Esophagus (tissue), 2 donors: ENCODE measurements around the gene GARIN5B. TPM values are rescaled to one million over a fixed set of nuclear protein-coding genes. Genes with fewer than 3 reads are reported as not detected.
A peak's percentile ranks its signal among the peaks of the same experiment; 100 is the strongest.

Experiments
- H3K27ac ChIP-seq, 2 donors: one replicate each; pipeline ENCODE4 v1.5.1; 2013; ENCODE audit warnings: low read depth in 2 of 2, mild to moderate bottlenecking in 2 of 2, inconsistent platforms in 1 of 2, low read length in 1 of 2, moderate library complexity in 1 of 2
- H3K27me3 ChIP-seq, 2 donors: one replicate each; pipeline ENCODE4 v1.6.1; 2013; ENCODE audit warnings: low read length in 2 of 2, control low read depth in 1 of 2, mild to moderate bottlenecking in 1 of 2; ENCODE audit not compliant: insufficient read depth in 2 of 2, control insufficient read depth in 1 of 2
- H3K36me3 ChIP-seq, 2 donors: one replicate each; pipeline ENCODE4 v1.6.1; 2013; ENCODE audit warnings: low read length in 1 of 2; ENCODE audit not compliant: control insufficient read depth in 2 of 2, insufficient read depth in 2 of 2
- H3K4me1 ChIP-seq, 2 donors: one replicate each; pipeline ENCODE4 v1.6.1; 2013; ENCODE audit warnings: low read length in 1 of 2; ENCODE audit not compliant: control insufficient read depth in 2 of 2, insufficient read depth in 2 of 2
- H3K4me3 ChIP-seq, 2 donors: one replicate each; pipeline ENCODE4 v1.5.1; 2013; ENCODE audit warnings: low read length in 2 of 2, mild to moderate bottlenecking in 2 of 2, low read depth in 1 of 2, moderate library complexity in 1 of 2
- H3K9me3 ChIP-seq, 2 donors: one replicate each; pipeline ENCODE4 v1.6.1; 2013; ENCODE audit warnings: mild to moderate bottlenecking in 2 of 2, low read depth in 1 of 2, low read length in 1 of 2, moderate library complexity in 1 of 2; ENCODE audit not compliant: control insufficient read depth in 2 of 2, insufficient read depth in 1 of 2
- WGBS, 2 donors: extraction: QIAGEN DNeasy Blood & Tissue Kit; methylation state at CpG; one replicate each; pipeline ENCODE4 v1.1.7; 2013; 5-methylcytosine and 5-hydroxymethylcytosine counted together
- polyA plus RNA-seq, 2 donors: library from polyadenylated mRNA; stranded (reverse); fragments of 200-250 nt; gene quantifications; one replicate each; pipeline ENCODE4 v1.2.3, GENCODE V29; 2013
- donor health status: healthy with polysubstance abuse.
- donor health status: Bipolar disorder and iron deficiency.

The GARIN5B gene
- polyA plus RNA-seq, 2 donors: not detected

DNA sequence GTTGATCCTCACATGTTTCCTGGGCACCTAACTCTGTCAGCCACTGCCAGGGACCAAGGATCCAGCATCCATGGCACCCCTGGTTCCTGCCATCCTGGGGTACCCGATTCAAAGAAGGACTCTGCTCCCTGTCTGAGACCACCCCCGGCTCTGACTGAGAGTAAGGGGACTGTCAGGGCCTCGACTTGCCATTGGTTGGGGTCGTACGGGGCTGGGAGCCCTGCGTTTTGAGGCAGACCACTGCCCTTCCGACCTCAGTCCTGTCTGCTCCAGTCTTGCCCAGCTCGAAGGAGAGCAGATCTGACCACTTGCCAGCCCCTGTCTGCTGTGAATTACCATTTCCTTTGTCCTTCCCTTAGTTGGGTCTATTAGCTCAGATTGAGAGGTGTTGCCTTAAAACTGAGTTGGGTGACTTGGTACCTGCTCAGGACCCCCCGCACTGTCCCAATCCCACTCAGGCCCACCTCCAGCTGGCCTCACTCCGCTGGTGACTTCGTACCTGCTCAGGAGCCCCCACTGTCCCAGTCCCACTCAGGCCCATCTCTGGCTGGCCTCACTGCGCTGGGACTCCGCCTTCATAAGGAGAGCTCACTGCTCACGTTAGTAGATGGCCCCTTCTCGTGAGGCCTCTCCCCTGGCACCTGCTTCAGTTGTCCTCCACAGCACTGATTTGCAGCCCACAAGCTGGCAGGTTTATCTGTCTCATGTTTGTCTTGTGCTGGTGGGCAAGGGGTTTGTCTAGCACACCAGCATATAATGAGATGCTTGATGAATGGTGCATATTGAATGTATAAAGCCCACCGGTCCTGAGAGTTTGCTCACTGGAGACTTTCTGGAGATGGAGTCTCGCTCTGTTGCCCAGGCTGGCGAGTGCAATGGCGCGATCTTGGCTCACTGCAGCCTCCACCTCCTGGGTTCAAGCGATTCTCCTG lies 26.6 kb upstream of the GARIN5B start:
- Histone ChIP-seq H3K27ac (no peak overlapping the region), H3K27me3 (no peaks in the 10 kb centered on the region), H3K4me3 (no peak overlapping the region), H3K9me3 (no peaks in the 10 kb centered on the region), H3K36me3 (peaks cover 14 to 31% of the 10 kb centered on the region in 2 donors), H3K4me1 (peaks cover 15 to 28% of the 10 kb centered on the region in 2 donors)
- 82% methylated on average over 21 of the region's 21 CpGs for WGBS, 2 donors

DNA sequence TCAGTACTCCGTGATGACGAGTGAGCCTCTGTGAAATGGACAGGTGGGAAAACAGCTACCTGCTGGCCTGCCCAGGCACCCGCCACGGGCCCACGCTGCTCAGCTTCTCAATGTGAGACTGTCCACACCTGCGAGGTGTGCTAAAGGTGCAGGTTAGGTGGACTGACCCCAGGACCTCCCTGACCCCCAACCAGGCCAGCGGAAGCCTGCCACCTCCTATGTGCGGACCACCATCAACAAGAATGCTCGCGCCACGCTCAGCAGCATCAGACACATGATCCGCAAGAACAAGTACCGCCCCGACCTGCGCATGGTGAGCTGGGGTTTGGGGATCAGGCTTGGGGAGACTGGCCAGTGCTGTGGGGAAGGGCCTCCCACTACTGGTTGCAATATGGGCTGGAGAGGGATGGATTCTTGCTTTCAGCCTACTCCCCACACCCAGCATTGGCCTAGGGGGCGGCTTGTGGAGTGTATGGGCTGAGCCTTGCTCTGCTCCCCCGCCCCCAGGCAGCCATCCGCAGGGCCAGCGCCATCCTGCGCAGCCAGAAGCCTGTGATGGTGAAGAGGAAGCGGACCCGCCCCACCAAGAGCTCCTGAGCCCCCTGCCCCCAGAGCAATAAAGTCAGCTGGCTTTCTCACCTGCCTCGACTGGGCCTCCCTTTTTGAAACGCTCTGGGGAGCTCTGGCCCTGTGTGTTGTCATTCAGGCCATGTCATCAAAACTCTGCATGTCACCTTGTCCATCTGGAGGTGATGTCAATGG lies 24.9 kb upstream of the GARIN5B start:
- Histone ChIP-seq H3K36me3 (peaks cover 14 to 31% of the 10 kb centered on the region in 2 donors), H3K4me1 (peaks cover 17 to 36% of the 10 kb centered on the region in 2 donors), H3K27me3 (no peaks in the 10 kb centered on the region), H3K9me3 (no peaks in the 10 kb centered on the region), H3K4me3 (peak overlapping the region; percentile 84 to 87), H3K27ac (peak overlapping the region in 1 of 2 donors; percentile 20)
- WGBS, 2 donors: 73 to 75% methylated on average over 24 of the region's 24 CpGs

GRCh38 chr19:55386493-55386971 lies 23.5 kb upstream of the GARIN5B start:
- Histone ChIP-seq H3K27me3 (no peaks in the 10 kb centered on the region), H3K27ac (peak overlapping the region; percentile 90 to 91), H3K36me3 (peaks cover 14 to 31% of the 10 kb centered on the region in 2 donors), H3K9me3 (no peaks in the 10 kb centered on the region), H3K4me3 (peak overlapping the region; percentile 84 to 87), H3K4me1 (peaks cover 17 to 41% of the 10 kb centered on the region in 2 donors)
- 2% methylated on average over 33 of the region's 33 CpGs for WGBS, 2 donors

GRCh38 chr19:55385724-55386492 lies 22.8 kb upstream of the GARIN5B start, which contains the start of gene RPL28:
TSS of gene RPL28 (plus strand) at chr19:55385932. CDS start at chr19:55386358, 426 bp downstream.
- Histone ChIP-seq H3K4me3 (peak within 1 kb of the TSS; percentile 84 to 87), H3K27me3 (no peaks in the 10 kb centered on the region), H3K9me3 (no peaks in the 10 kb centered on the region), H3K27ac (peak within 1 kb of the TSS; percentile 97 to 98), H3K36me3 (peaks cover 14 to 31% of the 10 kb centered on the region in 2 donors), H3K4me1 (peaks cover 17 to 41% of the 10 kb centered on the region in 2 donors)
- WGBS, 2 donors: 0% methylated on average over 63 to 68 of the region's 68 CpGs

GRCh38 chr19:55384920-55385723 lies 22.1 kb upstream of the GARIN5B start:
- no peaks in the 10 kb centered on the region for H3K27me3 ChIP-seq
- H3K4me3 ChIP-seq: peak overlapping the region; percentile 63 to 68
- H3K36me3 ChIP-seq: peaks cover 14 to 31% of the 10 kb centered on the region in 2 donors
- peak overlapping the region; percentile 97 to 98 for H3K27ac ChIP-seq
- peaks cover 17 to 41% of the 10 kb centered on the region in 2 donors for H3K4me1 ChIP-seq
- no peaks in the 10 kb centered on the region for H3K9me3 ChIP-seq
- WGBS, 2 donors: 4 to 6% methylated on average over 34 of the region's 34 CpGs

DNA sequence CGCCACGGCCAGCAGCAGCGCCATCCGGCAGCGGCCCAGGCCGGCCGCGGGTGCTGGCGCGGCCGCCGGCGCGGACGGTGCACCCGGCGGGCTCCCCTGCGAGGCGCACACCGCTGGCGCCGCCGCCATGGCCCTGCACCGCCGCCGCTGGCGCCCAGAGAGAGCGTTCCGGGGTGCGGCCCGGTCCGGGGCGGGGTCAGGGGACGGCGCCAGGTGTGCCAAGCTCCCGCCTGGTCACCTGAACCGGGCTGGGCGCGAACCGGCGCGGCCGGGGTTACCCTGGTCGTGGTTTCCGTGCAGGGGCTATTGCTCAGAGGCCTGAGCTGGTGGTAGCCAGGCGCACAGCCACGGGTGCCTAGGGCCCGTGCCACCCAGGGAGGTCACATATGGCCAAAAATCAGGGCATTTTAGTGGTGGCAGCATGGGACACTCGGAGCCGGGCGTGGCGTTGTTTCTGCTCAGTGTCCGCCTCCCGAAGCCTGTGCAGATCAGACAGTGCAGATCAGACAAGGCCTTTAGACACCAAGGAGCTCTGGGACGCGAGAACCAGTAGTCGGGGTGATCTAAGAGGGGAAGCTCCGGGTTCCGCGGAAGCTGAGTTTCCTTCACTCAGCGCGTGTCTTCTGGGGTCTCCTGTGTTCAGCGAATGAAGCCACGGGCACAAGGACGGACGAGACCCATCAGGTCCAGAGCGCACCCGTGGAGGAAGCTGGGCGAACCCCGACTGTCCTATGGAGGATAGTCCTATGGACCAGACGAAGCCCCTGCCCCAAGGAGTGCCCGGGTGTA lies 21.3 kb upstream of the GARIN5B start, which contains the start of gene TMEM238:
Gene TMEM238, minus strand, starts transcription at position 162 of the 789 bp plus-strand sequence. Its CDS starts 33 bp downstream, at position 129.
- WGBS, 2 donors: 13 to 14% methylated on average over 59 to 72 of the region's 72 CpGs
- peaks cover 13 to 24% of the 10 kb centered on the region in 2 donors for H3K36me3 ChIP-seq
- peaks cover 12 to 35% of the 10 kb centered on the region in 2 donors for H3K4me1 ChIP-seq
- H3K27me3 ChIP-seq: no peaks in the 10 kb centered on the region
- H3K9me3 ChIP-seq: no peaks in the 10 kb centered on the region
- peak within 1 kb of the TSS; percentile 97 to 98 for H3K27ac ChIP-seq
- peak within 1 kb of the TSS; percentile 63 to 68 for H3K4me3 ChIP-seq

DNA sequence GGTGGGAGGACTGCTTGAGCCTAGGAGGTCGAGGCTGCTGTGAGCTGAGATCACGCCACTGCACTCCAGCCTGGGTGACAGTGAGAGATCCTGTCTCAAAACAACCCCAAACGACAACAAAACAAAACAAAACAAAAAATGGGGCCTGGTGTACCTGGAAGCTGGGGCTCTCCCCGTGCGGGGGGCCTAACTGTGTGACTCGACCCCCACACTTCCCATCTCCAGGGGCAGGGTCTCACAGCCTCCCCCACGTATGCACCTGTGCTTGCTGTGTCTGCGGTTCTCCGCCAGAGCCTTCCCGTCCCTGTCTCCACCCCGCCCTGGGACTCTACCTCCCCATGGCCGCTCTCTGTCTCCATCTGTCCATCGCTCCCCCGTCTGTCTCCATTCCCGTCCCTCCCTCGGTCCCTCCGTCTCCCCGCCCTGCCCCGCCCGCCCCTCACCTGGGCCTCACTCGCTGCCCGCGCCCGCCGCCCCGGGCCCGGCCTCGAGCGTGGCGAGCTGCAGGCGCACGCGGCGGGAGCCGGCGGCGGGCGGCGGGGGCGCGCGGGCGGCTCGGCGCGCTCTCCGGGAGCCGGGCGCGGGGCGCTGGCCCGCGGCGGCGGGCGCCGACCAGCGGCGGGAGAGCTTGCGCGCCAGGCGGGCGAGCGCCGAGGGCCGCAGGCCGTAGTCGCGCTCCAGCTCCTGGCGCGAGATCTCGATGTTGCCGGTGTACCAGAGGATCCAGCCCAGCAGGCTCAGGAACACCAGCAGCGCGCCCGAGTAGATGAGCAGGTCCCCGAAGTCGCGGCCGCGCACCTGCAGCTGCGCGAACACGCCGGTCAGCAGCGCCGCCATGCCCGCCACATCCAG lies 20.4 kb upstream of the GARIN5B start:
- WGBS, 2 donors: 4 to 7% methylated on average over 47 to 88 of the region's 88 CpGs
- Histone ChIP-seq H3K36me3 (peaks cover 11 to 16% of the 10 kb centered on the region in 2 donors), H3K9me3 (no peaks in the 10 kb centered on the region), H3K4me1 (peaks cover 11 to 29% of the 10 kb centered on the region in 2 donors), H3K27ac (peak overlapping the region; percentile 97 to 98), H3K4me3 (peak overlapping the region; percentile 63 to 68), H3K27me3 (no peaks in the 10 kb centered on the region)
